ENCODE data around the gene RFXANK. TPM values are rescaled to one million over a fixed set of nuclear protein-coding genes. Genes with fewer than 3 reads are reported as not detected.

The RFXANK gene
- total and polyA plus RNA-seq, 9 of the 15 experiments (the other 6 are each of a cell fraction or from before 2014, with no cell fraction given) = 68.6 to 181 (median 150) TPM

DNA sequence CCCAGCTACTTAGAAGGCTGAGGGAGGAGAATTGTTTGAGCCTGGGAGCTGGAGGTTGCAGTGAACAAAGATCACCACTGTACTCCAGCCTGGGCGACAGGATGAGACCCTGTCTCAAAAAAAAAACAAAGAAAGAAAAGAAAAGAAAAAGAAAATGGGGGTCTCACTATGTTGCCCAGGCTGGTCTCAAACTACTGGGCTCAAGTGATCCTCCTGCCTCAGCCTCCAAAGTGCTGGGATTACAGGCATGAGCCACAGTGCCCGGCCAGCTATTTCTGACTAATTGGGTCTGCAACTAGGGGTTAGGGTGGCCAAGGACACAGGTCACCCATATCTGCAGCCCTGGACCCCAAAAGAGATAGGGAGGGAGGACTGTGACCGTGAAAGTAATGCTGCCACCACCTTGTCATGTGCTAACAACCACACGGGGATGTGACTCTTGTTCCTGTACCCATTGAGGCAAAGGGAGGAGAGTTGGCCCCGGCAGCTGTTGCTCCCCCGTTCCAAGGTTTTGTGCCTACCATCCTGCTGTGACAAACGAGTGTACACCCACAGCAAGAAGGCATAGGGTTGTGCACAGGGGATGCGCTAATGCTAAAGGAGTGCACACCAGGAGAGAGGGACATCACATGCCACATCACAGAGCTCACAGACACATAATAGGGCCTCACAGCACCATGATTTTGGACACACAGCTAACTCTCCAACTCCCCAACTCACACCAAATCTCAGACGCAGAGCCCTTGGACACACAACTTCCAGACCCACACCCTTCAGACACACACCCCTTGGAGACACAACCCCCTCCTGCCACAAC is 22.6 kb upstream of the RFXANK start (continued):
- TF ChIP-seq, protein P1, sequence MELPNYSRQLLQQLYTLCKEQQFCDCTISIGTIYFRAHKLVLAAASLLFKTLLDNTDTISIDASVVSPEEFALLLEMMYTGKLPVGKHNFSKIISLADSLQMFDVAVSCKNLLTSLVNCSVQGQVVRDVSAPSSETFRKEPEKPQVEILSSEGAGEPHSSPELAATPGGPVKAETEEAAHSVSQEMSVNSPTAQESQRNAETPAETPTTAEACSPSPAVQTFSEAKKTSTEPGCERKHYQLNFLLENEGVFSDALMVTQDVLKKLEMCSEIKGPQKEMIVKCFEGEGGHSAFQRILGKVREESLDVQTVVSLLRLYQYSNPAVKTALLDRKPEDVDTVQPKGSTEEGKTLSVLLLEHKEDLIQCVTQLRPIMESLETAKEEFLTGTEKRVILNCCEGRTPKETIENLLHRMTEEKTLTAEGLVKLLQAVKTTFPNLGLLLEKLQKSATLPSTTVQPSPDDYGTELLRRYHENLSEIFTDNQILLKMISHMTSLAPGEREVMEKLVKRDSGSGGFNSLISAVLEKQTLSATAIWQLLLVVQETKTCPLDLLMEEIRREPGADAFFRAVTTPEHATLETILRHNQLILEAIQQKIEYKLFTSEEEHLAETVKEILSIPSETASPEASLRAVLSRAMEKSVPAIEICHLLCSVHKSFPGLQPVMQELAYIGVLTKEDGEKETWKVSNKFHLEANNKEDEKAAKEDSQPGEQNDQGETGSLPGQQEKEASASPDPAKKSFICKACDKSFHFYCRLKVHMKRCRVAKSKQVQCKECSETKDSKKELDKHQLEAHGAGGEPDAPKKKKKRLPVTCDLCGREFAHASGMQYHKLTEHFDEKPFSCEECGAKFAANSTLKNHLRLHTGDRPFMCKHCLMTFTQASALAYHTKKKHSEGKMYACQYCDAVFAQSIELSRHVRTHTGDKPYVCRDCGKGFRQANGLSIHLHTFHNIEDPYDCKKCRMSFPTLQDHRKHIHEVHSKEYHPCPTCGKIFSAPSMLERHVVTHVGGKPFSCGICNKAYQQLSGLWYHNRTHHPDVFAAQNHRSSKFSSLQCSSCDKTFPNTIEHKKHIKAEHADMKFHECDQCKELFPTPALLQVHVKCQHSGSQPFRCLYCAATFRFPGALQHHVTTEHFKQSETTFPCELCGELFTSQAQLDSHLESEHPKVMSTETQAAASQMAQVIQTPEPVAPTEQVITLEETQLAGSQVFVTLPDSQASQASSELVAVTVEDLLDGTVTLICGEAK (IDR thresholded peaks at IDR 0.05) = 0 out of 2 replicates have a peak, but pooled peaks have one; percentile 21
- TF ChIP-seq, protein P1 (CRISPR knock-in tag; IDR thresholded peaks at IDR 0.05) = no peak
- TF ChIP-seq EHMT2 (IDR thresholded peaks at IDR 0.05) = 0 out of 2 replicates have a peak, but pooled peaks have one; percentile 17
- no peak for TF ChIP-seq CBFA2T2 (conservative IDR thresholded peaks at IDR 0.05)
- no peak for TF ChIP-seq NFATC3 (IDR thresholded peaks at IDR 0.05)
- TF ChIP-seq, protein P2, sequence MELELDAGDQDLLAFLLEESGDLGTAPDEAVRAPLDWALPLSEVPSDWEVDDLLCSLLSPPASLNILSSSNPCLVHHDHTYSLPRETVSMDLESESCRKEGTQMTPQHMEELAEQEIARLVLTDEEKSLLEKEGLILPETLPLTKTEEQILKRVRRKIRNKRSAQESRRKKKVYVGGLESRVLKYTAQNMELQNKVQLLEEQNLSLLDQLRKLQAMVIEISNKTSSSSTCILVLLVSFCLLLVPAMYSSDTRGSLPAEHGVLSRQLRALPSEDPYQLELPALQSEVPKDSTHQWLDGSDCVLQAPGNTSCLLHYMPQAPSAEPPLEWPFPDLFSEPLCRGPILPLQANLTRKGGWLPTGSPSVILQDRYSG (tag; conservative IDR thresholded peaks at IDR 0.05; ENCODE audit: low read depth) = no peak
- TF ChIP-seq, protein P3, sequence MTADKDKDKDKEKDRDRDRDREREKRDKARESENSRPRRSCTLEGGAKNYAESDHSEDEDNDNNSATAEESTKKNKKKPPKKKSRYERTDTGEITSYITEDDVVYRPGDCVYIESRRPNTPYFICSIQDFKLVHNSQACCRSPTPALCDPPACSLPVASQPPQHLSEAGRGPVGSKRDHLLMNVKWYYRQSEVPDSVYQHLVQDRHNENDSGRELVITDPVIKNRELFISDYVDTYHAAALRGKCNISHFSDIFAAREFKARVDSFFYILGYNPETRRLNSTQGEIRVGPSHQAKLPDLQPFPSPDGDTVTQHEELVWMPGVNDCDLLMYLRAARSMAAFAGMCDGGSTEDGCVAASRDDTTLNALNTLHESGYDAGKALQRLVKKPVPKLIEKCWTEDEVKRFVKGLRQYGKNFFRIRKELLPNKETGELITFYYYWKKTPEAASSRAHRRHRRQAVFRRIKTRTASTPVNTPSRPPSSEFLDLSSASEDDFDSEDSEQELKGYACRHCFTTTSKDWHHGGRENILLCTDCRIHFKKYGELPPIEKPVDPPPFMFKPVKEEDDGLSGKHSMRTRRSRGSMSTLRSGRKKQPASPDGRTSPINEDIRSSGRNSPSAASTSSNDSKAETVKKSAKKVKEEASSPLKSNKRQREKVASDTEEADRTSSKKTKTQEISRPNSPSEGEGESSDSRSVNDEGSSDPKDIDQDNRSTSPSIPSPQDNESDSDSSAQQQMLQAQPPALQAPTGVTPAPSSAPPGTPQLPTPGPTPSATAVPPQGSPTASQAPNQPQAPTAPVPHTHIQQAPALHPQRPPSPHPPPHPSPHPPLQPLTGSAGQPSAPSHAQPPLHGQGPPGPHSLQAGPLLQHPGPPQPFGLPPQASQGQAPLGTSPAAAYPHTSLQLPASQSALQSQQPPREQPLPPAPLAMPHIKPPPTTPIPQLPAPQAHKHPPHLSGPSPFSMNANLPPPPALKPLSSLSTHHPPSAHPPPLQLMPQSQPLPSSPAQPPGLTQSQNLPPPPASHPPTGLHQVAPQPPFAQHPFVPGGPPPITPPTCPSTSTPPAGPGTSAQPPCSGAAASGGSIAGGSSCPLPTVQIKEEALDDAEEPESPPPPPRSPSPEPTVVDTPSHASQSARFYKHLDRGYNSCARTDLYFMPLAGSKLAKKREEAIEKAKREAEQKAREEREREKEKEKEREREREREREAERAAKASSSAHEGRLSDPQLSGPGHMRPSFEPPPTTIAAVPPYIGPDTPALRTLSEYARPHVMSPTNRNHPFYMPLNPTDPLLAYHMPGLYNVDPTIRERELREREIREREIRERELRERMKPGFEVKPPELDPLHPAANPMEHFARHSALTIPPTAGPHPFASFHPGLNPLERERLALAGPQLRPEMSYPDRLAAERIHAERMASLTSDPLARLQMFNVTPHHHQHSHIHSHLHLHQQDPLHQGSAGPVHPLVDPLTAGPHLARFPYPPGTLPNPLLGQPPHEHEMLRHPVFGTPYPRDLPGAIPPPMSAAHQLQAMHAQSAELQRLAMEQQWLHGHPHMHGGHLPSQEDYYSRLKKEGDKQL (CRISPR knock-in tag; IDR thresholded peaks at IDR 0.05; ENCODE audit: borderline replicate concordance) = no peak
- no peak for TF ChIP-seq HOXB6 (CRISPR knock-in tag; IDR thresholded peaks at IDR 0.05; ENCODE audit: borderline replicate concordance)
- TF ChIP-seq ZNF197 (CRISPR knock-in tag; IDR thresholded peaks at IDR 0.05; ENCODE audit: low read depth) = no peak
- TF ChIP-seq NCOA2 (IDR thresholded peaks at IDR 0.05; ENCODE audit: partially characterized antibody in 2 of 2) = no peak

All from K562 (cell line).